Epithelial cell of esophagus (primary cell): Measurements from ENCODE around the gene GSG1L.
"Not testable (repeated sequence)": the region's sequence is repeated elsewhere in the genome, so short reads cannot be mapped to it uniquely, and the experiment has no call there.

Source experiments
- DNase-seq: peaks from one replicate; pipeline ENCODE4 v3.0.0; 2010; ENCODE audit warnings: low read depth
- H3K4me3 ChIP-seq: 2 replicates; pipeline ENCODE4 v1.5.1; 2011; ENCODE audit warnings: mild to moderate bottlenecking, low read length, control low read depth
- TF ChIP-seq, protein P1 (sequence below): IDR thresholded peaks from 2 replicates; pipeline ENCODE4 v1.5.1; 2011; ENCODE audit warnings: low read depth, mild to moderate bottlenecking, low read length, control low read depth, inconsistent platforms; ENCODE audit not compliant: insufficient read depth; ENCODE audit errors: missing control alignments

GSG1L gene

DNA sequence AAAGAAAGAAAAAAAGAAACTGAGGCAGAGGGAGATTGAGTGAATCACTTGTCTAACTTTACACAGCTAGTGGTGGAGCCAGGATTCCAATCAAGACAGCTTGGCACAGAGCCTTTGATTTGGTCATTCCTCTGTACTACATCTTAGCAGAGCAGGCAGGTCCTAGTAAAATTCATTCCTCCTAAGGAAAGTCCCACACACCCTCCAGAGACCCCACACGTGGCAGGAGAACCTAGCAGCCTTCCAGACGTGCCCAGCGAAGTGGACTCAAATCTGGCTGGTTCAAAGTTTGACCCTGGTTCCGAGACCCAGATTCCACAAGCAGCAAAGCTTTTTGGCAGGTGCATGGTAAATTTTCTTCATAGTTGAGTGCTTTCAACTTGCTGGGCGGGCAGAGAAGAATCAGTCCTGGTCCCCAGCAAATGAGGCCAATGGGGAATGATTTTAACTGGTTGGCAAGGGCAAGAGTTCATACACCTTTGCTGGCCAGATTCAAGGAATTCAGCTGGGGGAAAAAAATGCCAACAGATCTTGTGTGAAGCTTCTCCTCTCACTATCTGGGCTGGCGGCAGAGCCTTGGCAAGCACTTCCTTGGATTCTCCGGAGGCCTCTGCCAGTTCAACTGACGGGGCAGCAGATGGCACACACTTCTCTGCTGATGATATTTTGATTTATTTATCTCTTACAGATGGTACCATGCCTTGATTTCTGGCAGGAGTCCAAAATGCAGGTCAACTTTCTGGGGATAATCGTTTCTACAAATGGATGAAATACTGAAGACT is 82.4 kb downstream of the GSG1L start:
- DNase-seq, result no peak
- no peak overlapping the region for H3K4me3 ChIP-seq

GRCh38 chr16:27980076-27980775 is 83.3 kb downstream of the GSG1L start:
- H3K4me3 ChIP-seq, result no peak overlapping the region
- DNase-seq, result no peak
- TF ChIP-seq, protein P1, sequence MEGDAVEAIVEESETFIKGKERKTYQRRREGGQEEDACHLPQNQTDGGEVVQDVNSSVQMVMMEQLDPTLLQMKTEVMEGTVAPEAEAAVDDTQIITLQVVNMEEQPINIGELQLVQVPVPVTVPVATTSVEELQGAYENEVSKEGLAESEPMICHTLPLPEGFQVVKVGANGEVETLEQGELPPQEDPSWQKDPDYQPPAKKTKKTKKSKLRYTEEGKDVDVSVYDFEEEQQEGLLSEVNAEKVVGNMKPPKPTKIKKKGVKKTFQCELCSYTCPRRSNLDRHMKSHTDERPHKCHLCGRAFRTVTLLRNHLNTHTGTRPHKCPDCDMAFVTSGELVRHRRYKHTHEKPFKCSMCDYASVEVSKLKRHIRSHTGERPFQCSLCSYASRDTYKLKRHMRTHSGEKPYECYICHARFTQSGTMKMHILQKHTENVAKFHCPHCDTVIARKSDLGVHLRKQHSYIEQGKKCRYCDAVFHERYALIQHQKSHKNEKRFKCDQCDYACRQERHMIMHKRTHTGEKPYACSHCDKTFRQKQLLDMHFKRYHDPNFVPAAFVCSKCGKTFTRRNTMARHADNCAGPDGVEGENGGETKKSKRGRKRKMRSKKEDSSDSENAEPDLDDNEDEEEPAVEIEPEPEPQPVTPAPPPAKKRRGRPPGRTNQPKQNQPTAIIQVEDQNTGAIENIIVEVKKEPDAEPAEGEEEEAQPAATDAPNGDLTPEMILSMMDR, result no peak

More for the DNA sequence above, 82.4 kb downstream of the GSG1L start:
- TF ChIP-seq, protein P1, result no peak

DNA sequence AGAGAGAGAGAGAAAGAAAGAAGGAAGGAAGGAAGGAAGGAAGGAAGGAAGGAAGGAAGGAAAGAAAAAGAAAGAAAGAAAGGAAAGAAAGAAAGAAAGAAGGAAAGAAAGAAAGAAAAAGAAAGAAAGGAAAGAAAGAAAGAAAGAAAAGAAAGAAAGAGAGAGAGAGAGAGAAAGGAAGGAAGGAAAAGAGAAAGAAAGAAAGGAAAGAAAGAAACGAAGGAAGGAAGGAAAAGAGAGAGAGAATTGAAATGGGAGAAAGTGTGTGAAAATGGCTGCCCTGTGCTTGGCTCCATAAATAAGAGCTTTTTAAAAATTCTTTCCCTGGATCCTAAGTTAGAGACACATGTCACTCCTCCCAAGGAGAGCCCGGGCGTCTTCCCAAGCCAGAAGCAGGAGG is 83.8 kb downstream of the GSG1L start:
- not testable (repeated sequence) for DNase-seq, H3K4me3 ChIP-seq

GRCh38 chr16:27978876-27979275 is 84.6 kb downstream of the GSG1L start:
- TF ChIP-seq, protein P1, result no peak
- no peak overlapping the region for H3K4me3 ChIP-seq
- DNase-seq, result no peak

- DNase-seq, result no peak
- TF ChIP-seq, protein P1, result no peak
- H3K4me3 ChIP-seq, result no peak overlapping the region
Measured at GRCh38 chr16:27977966-27978365, 85.5 kb downstream of the GSG1L start.

- H3K4me3 ChIP-seq, result no peak overlapping the region
- DNase-seq, result no peak
- TF ChIP-seq, protein P1, result no peak
Measured at GRCh38 chr16:27976990-27977389, 86.5 kb downstream of the GSG1L start.

- no peak overlapping the region for H3K4me3 ChIP-seq
- TF ChIP-seq, protein P1, result no peak
- DNase-seq, result no peak
Measured at GRCh38 chr16:27974896-27975540, 88.5 kb downstream of the GSG1L start.
